ENCODE measurements around the gene CDKN2B-AS1. TPM values are rescaled to one million over a fixed set of nuclear protein-coding genes. Genes with fewer than 3 reads are reported as not detected.

The CDKN2B-AS1 gene
- polyA plus RNA-seq, 1 donor from 2014 or later: not detected

DNA sequence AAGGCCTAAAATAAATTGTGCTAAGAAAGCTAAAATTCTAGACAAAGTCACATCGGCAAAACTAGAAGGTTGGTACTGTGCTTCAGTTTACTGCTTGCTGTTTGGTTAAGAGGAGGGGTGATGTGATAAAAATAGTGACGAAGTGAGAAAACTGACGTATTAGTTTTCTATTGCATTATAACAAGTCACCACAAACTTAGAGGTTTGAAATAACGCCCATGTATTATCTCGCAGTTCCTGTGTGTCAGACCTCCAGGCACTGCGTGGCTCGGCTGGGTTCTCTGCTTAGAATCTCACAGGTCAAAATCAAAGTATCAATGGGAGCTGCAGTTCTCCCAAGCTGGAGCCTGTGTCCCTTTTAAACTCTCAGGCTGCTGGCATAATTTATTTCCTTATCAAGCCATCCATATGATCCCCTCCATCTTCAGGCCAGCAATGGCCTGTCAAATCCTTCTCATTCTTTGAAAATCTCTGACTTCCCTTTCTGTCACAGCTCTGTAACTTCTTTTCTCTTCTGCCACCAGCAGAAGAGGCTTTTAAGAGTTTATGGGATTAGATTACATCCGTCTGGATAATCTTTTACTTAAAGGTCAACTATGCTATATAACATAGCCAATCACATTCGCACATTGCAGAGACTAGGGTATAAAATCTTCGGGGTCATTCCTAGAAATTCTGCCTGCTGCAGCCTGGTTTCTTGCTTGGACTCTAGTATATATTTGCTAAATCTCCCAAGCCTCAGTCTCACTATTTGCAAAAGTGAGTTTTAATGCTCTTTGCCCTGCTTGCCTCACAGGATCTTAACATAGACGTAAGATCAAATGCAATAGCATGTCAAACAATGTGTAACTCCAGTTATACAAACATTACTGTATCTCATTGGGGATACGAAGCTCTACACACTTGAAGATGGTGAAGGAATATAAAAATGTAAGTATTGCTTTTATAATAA lies 118.6 kb downstream of the CDKN2B-AS1 start:
- H3K79me2 ChIP-seq (replicated peaks; ENCODE audit: insufficient read depth, low read length): no peaks in the 10 kb centered on the region
- no peak overlapping the region for H3K4me3 ChIP-seq (ENCODE audit: low read length)
- TF ChIP-seq, protein P1, sequence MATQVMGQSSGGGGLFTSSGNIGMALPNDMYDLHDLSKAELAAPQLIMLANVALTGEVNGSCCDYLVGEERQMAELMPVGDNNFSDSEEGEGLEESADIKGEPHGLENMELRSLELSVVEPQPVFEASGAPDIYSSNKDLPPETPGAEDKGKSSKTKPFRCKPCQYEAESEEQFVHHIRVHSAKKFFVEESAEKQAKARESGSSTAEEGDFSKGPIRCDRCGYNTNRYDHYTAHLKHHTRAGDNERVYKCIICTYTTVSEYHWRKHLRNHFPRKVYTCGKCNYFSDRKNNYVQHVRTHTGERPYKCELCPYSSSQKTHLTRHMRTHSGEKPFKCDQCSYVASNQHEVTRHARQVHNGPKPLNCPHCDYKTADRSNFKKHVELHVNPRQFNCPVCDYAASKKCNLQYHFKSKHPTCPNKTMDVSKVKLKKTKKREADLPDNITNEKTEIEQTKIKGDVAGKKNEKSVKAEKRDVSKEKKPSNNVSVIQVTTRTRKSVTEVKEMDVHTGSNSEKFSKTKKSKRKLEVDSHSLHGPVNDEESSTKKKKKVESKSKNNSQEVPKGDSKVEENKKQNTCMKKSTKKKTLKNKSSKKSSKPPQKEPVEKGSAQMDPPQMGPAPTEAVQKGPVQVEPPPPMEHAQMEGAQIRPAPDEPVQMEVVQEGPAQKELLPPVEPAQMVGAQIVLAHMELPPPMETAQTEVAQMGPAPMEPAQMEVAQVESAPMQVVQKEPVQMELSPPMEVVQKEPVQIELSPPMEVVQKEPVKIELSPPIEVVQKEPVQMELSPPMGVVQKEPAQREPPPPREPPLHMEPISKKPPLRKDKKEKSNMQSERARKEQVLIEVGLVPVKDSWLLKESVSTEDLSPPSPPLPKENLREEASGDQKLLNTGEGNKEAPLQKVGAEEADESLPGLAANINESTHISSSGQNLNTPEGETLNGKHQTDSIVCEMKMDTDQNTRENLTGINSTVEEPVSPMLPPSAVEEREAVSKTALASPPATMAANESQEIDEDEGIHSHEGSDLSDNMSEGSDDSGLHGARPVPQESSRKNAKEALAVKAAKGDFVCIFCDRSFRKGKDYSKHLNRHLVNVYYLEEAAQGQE (IDR thresholded peaks at IDR 0.05; ENCODE audit: borderline replicate concordance): no peak
- no peak for TF ChIP-seq MXI1 (conservative IDR thresholded peaks at IDR 0.05; ENCODE audit: poor library complexity, severe bottlenecking)
- no peak for TF ChIP-seq POLR2AphosphoS5 (IDR thresholded peaks at IDR 0.05)
- TF ChIP-seq CTCF (IDR thresholded peaks at IDR 0.05; ENCODE audit: poor library complexity, severe bottlenecking): no peak
- TF ChIP-seq EZH2 (IDR thresholded peaks at IDR 0.05; ENCODE audit: borderline replicate concordance, insufficient read depth, low read length, poor library complexity, severe bottlenecking): no peak
- no peak for TF ChIP-seq EP300 (conservative IDR thresholded peaks at IDR 0.05; ENCODE audit: poor library complexity, severe bottlenecking)
- no peak for TF ChIP-seq RAD21 (conservative IDR thresholded peaks at IDR 0.05)
- no peak for TF ChIP-seq SMC3 (conservative IDR thresholded peaks at IDR 0.05; ENCODE audit: poor library complexity)
- TF ChIP-seq TAF1 (IDR thresholded peaks at IDR 0.05; ENCODE audit: low read depth): no peak
- H3K36me3 ChIP-seq (ENCODE audit: insufficient read depth, low read length): no peaks in the 10 kb centered on the region
- no peak overlapping the region for H2AFZ ChIP-seq (ENCODE audit: low read depth, low read length)
- H4K20me1 ChIP-seq (ENCODE audit: insufficient read depth): no peaks in the 10 kb centered on the region
- H3F3A ChIP-seq (ENCODE audit: insufficient read depth, low read length, poor library complexity, severe bottlenecking): no peaks in the 10 kb centered on the region
- H3K9me3 ChIP-seq (ENCODE audit: low read length): no peaks in the 10 kb centered on the region
- no peak overlapping the region for H3K27ac ChIP-seq (ENCODE audit: low read length)
- no peaks in the 10 kb centered on the region for H3K9me2 ChIP-seq (ENCODE audit: insufficient read depth, low read length)
- no peak overlapping the region for H3K9ac ChIP-seq (ENCODE audit: low read length)
- H3K27me3 ChIP-seq (ENCODE audit: insufficient read depth, low read depth, low read length): no peaks in the 10 kb centered on the region
- H3K4me2 ChIP-seq (ENCODE audit: low read length): no peak overlapping the region

DNA sequence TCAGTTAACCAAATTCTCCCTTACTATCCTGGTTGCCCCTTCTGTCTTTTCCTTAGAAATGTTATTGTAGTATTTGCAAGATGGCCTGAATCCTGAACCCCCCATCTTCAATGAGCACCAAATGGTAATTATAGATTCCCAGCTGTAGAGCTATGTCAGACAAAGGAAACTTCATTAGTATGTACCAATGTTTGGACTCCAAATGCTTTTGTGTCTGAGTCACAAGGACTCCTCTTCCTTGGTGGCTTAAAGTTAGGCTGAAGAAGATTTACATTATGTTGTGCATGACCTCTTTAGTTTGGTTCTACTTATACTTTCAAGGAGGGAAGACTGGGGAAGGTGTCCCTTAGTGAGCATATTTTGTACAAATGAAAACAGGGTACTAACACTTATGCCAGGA lies 120.4 kb downstream of the CDKN2B-AS1 start:
- TF ChIP-seq RAD21 (conservative IDR thresholded peaks at IDR 0.05): no peak
- no peak for TF ChIP-seq MXI1 (conservative IDR thresholded peaks at IDR 0.05; ENCODE audit: poor library complexity, severe bottlenecking)
- TF ChIP-seq, protein P1 (IDR thresholded peaks at IDR 0.05; ENCODE audit: borderline replicate concordance): no peak
- TF ChIP-seq EZH2 (IDR thresholded peaks at IDR 0.05; ENCODE audit: borderline replicate concordance, insufficient read depth, low read length, poor library complexity, severe bottlenecking): no peak
- no peak for TF ChIP-seq TAF1 (IDR thresholded peaks at IDR 0.05; ENCODE audit: low read depth)
- TF ChIP-seq SMC3 (conservative IDR thresholded peaks at IDR 0.05; ENCODE audit: poor library complexity): no peak
- no peak for TF ChIP-seq POLR2AphosphoS5 (IDR thresholded peaks at IDR 0.05)
- TF ChIP-seq CTCF (IDR thresholded peaks at IDR 0.05; ENCODE audit: poor library complexity, severe bottlenecking): no peak
- no peak for TF ChIP-seq EP300 (conservative IDR thresholded peaks at IDR 0.05; ENCODE audit: poor library complexity, severe bottlenecking)
- no peaks in the 10 kb centered on the region for H3K9me3 ChIP-seq (ENCODE audit: low read length)
- no peaks in the 10 kb centered on the region for H3F3A ChIP-seq (ENCODE audit: insufficient read depth, low read length, poor library complexity, severe bottlenecking)
- H3K36me3 ChIP-seq (ENCODE audit: insufficient read depth, low read length): no peaks in the 10 kb centered on the region
- H3K9me2 ChIP-seq (ENCODE audit: insufficient read depth, low read length): no peaks in the 10 kb centered on the region
- no peaks in the 10 kb centered on the region for H3K79me2 ChIP-seq (replicated peaks; ENCODE audit: insufficient read depth, low read length)
- no peaks in the 10 kb centered on the region for H4K20me1 ChIP-seq (ENCODE audit: insufficient read depth)
- H3K4me3 ChIP-seq (ENCODE audit: low read length): no peak overlapping the region
- no peaks in the 10 kb centered on the region for H3K27me3 ChIP-seq (ENCODE audit: insufficient read depth, low read depth, low read length)
- no peak overlapping the region for H3K4me2 ChIP-seq (ENCODE audit: low read length)
- H3K9ac ChIP-seq (ENCODE audit: low read length): no peak overlapping the region
- H3K27ac ChIP-seq (ENCODE audit: low read length): no peak overlapping the region
- H2AFZ ChIP-seq (ENCODE audit: low read depth, low read length): no peak overlapping the region

Data from neural cell (in vitro differentiated cells).